Astrocyte (in vitro differentiated cells and primary cell): ENCODE measurements around the gene COL3A1. TPM values are rescaled to one million over a fixed set of nuclear protein-coding genes. Genes with fewer than 3 reads are reported as not detected.

Source experiments
- DNase-seq: peaks from one replicate; pipeline ENCODE4 v3.0.0-alpha.2; 2010; ENCODE audit warnings: low read depth
- FAIRE-seq: peaks from 2 replicates; lab custom pipeline; 2011; peaks lifted over from hg19 to GRCh38; lab: Jason Lieb, UNC
- H2AFZ ChIP-seq: 2 replicates; pipeline ENCODE4 v1.6.0; 2012; ENCODE audit warnings: low read depth, low read length, inconsistent platforms
- H3K27ac ChIP-seq: 2 replicates; pipeline ENCODE4 v1.5.1; 2011; ENCODE audit warnings: low read depth, low read length, inconsistent platforms
- H3K27me3 ChIP-seq: 2 replicates; pipeline ENCODE4 v1.6.0; 2011; ENCODE audit warnings: low read length, inconsistent platforms; ENCODE audit not compliant: insufficient read depth
- H3K36me3 ChIP-seq: 2 replicates; pipeline ENCODE4 v1.5.1; 2011; ENCODE audit warnings: low read length, inconsistent platforms; ENCODE audit not compliant: insufficient read depth
- H3K4me1 ChIP-seq: 2 replicates; pipeline ENCODE4 v1.5.1; 2011; ENCODE audit warnings: low read length, inconsistent platforms; ENCODE audit not compliant: insufficient read depth
- H3K4me2 ChIP-seq: 2 replicates; pipeline ENCODE4 v1.6.0; 2012; ENCODE audit warnings: low read length, inconsistent platforms
- H3K4me3 ChIP-seq: 2 replicates; pipeline ENCODE4 v1.5.1; 2011; ENCODE audit warnings: low read depth, mild to moderate bottlenecking, low read length, inconsistent platforms; ENCODE audit not compliant: insufficient read depth
- H3K79me2 ChIP-seq: 2 replicates; pipeline ENCODE4 v1.6.0; 2012; ENCODE audit warnings: mild to moderate bottlenecking, low read length, inconsistent platforms; ENCODE audit not compliant: insufficient read depth
- H3K9ac ChIP-seq: 2 replicates; pipeline ENCODE4 v1.6.0; 2012; ENCODE audit warnings: mild to moderate bottlenecking, low read length, inconsistent platforms
- H3K9me3 ChIP-seq: 2 replicates; pipeline ENCODE4 v1.5.1; 2012; ENCODE audit warnings: low read depth, mild to moderate bottlenecking, low read length, inconsistent platforms; ENCODE audit not compliant: insufficient read depth
- H4K20me1 ChIP-seq: 2 replicates; pipeline ENCODE4 v1.6.0; 2012; ENCODE audit warnings: low read length, inconsistent platforms; ENCODE audit not compliant: insufficient read depth
- H3K27ac Mint-ChIP-seq: one replicate; pipeline ENCODE4 v1.8.0; 2021; ENCODE audit warnings: mild to moderate bottlenecking, mixed read lengths; ENCODE audit not compliant: unreplicated experiment
- H3K27me3 Mint-ChIP-seq: one replicate; pipeline ENCODE4 v1.8.0; 2021; ENCODE audit warnings: low read depth, mixed read lengths; ENCODE audit not compliant: unreplicated experiment
- H3K36me3 Mint-ChIP-seq: one replicate; pipeline ENCODE4 v1.8.0; 2021; ENCODE audit warnings: low read depth, mixed read lengths; ENCODE audit not compliant: unreplicated experiment
- H3K4me1 Mint-ChIP-seq: one replicate; pipeline ENCODE4 v1.8.0; 2021; ENCODE audit warnings: low read depth, mixed read lengths; ENCODE audit not compliant: unreplicated experiment
- H3K4me3 Mint-ChIP-seq: one replicate; pipeline ENCODE4 v1.8.0; 2021; ENCODE audit warnings: mild to moderate bottlenecking, moderate library complexity, mixed read lengths; ENCODE audit not compliant: unreplicated experiment
- H3K9me3 Mint-ChIP-seq: one replicate; pipeline ENCODE4 v1.8.0; 2021; ENCODE audit warnings: mild to moderate bottlenecking, mixed read lengths; ENCODE audit not compliant: unreplicated experiment
- EZH2 ChIP-seq: IDR thresholded peaks from 2 replicates; pipeline ENCODE4 v1.6.1; 2012; ENCODE audit warnings: mild to moderate bottlenecking, low read length, inconsistent platforms; ENCODE audit not compliant: insufficient read depth
- total RNA-seq: library from RNA; stranded (reverse); gene quantifications from 2 replicates; pipeline ENCODE4 v1.2.1, GENCODE V29; 2021
- TF ChIP-seq, protein P1 (sequence below): IDR thresholded peaks from 2 replicates; pipeline ENCODE4 v1.5.1; 2011; ENCODE audit warnings: low read depth, mild to moderate bottlenecking, inconsistent platforms, low read length, moderate library complexity; ENCODE audit not compliant: insufficient read depth

Gene COL3A1
- total RNA-seq, 1 donor from 2014 or later: 350 TPM

DNA sequence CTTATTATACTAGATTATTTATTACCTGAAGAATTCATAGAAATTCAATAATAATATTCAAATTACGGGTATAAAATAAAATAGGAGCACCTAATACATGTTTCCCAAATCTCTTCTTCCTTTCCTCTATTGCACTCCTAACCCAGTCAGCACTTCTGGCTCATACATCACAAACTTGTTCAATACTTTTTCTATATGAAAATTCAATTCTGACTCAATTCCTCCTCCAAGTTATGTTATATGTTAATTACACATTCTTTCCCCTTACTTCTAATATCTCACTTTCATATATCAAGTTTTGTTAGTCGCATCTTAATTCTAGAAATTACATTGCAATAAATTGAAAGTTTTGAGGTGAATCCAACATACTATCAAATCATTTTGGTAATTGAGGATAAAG lies 17.9 kb upstream of the COL3A1 start:
- Mint-ChIP-seq H3K4me3 (no peak overlapping the region), H3K27me3 (no peaks in the 10 kb centered on the region), H3K4me1 (no peaks in the 10 kb centered on the region), H3K27ac (no peak overlapping the region), H3K9me3 (peaks cover 2% of the 10 kb centered on the region), H3K36me3 (no peaks in the 10 kb centered on the region)
- H3K27ac ChIP-seq: no peak overlapping the region
- H3K4me3 ChIP-seq: no peak overlapping the region
- no peaks in the 10 kb centered on the region for H4K20me1 ChIP-seq
- H2AFZ ChIP-seq: no peak overlapping the region
- TF ChIP-seq, protein P1, sequence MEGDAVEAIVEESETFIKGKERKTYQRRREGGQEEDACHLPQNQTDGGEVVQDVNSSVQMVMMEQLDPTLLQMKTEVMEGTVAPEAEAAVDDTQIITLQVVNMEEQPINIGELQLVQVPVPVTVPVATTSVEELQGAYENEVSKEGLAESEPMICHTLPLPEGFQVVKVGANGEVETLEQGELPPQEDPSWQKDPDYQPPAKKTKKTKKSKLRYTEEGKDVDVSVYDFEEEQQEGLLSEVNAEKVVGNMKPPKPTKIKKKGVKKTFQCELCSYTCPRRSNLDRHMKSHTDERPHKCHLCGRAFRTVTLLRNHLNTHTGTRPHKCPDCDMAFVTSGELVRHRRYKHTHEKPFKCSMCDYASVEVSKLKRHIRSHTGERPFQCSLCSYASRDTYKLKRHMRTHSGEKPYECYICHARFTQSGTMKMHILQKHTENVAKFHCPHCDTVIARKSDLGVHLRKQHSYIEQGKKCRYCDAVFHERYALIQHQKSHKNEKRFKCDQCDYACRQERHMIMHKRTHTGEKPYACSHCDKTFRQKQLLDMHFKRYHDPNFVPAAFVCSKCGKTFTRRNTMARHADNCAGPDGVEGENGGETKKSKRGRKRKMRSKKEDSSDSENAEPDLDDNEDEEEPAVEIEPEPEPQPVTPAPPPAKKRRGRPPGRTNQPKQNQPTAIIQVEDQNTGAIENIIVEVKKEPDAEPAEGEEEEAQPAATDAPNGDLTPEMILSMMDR: no peak
- H3K27me3 ChIP-seq: no peaks in the 10 kb centered on the region
- FAIRE-seq: no peak
- H3K4me1 ChIP-seq: no peaks in the 10 kb centered on the region
- H3K9me3 ChIP-seq: no peaks in the 10 kb centered on the region
- no peak overlapping the region for H3K4me2 ChIP-seq
- no peak overlapping the region for H3K9ac ChIP-seq
- no peak for DNase-seq
- H3K36me3 ChIP-seq: no peaks in the 10 kb centered on the region
- no peaks in the 10 kb centered on the region for H3K79me2 ChIP-seq

- Histone ChIP-seq H2AFZ (no peak overlapping the region), H3K9me3 (no peaks in the 10 kb centered on the region), H3K9ac (no peak overlapping the region), H4K20me1 (no peaks in the 10 kb centered on the region), H3K27me3 (no peaks in the 10 kb centered on the region), H3K4me1 (no peaks in the 10 kb centered on the region), H3K4me2 (no peak overlapping the region), H3K4me3 (no peak overlapping the region), H3K27ac (no peak overlapping the region), H3K79me2 (no peaks in the 10 kb centered on the region), H3K36me3 (no peaks in the 10 kb centered on the region)
- Mint-ChIP-seq H3K4me3 (no peak overlapping the region), H3K9me3 (peaks cover 4% of the 10 kb centered on the region), H3K4me1 (no peaks in the 10 kb centered on the region), H3K27me3 (no peaks in the 10 kb centered on the region), H3K27ac (no peak overlapping the region), H3K36me3 (no peaks in the 10 kb centered on the region)
- FAIRE-seq (no peak), DNase-seq (no peak)
- TF ChIP-seq, protein P1: no peak
- TF ChIP-seq EZH2: no peak
These were observed 17.2 kb upstream of the COL3A1 start for GRCh38 chr2:188956961-188957360.

- no peaks in the 10 kb centered on the region for H3K36me3 Mint-ChIP-seq
- no peak overlapping the region for H3K9ac ChIP-seq
- no peaks in the 10 kb centered on the region for H3K79me2 ChIP-seq
- no peaks in the 10 kb centered on the region for H3K36me3 ChIP-seq
- no peak overlapping the region for H3K27ac Mint-ChIP-seq
- H3K4me3 Mint-ChIP-seq: no peak overlapping the region
- H2AFZ ChIP-seq: no peak overlapping the region
- no peak overlapping the region for H3K4me3 ChIP-seq
- DNase-seq (no peak), FAIRE-seq (no peak)
- no peaks in the 10 kb centered on the region for H4K20me1 ChIP-seq
- H3K27me3 Mint-ChIP-seq: no peaks in the 10 kb centered on the region
- H3K4me1 ChIP-seq: no peaks in the 10 kb centered on the region
- TF ChIP-seq EZH2: no peak
- TF ChIP-seq, protein P1: no peak
- H3K4me2 ChIP-seq: no peak overlapping the region
- H3K27ac ChIP-seq: no peak overlapping the region
- peaks cover 4% of the 10 kb centered on the region for H3K9me3 Mint-ChIP-seq
- no peaks in the 10 kb centered on the region for H3K9me3 ChIP-seq
- H3K27me3 ChIP-seq: no peaks in the 10 kb centered on the region
- no peaks in the 10 kb centered on the region for H3K4me1 Mint-ChIP-seq
These were observed 16.5 kb upstream of the COL3A1 start for GRCh38 chr2:188957646-188958045.
